Omental fat pad (tissue), 4 donors: ENCODE measurements around the gene PHYKPL. TPM values are rescaled to one million over a fixed set of nuclear protein-coding genes. Genes with fewer than 3 reads are reported as not detected.

Experiments
- ATAC-seq: fragments of 150-250 bp; one replicate; pipeline ENCODE4 v1.9.1; 2016; ENCODE audit warnings: mild to moderate bottlenecking, moderate library complexity; ENCODE audit not compliant: low FRiP score
- DNase-seq: peaks from one replicate; pipeline ENCODE4 v3.0.0-alpha.2; 2019; ENCODE audit warnings: low spot score
- total RNA-seq, 4 donors: library from RNA; depleted of rRNA; stranded (reverse); fragments of >200 nt; gene quantifications; one replicate each; pipeline ENCODE4 v1.1.0, GENCODE V29; 2016
- TF ChIP-seq, protein P1 (sequence below), 3 donors: fragments of 450-650 bp; IDR thresholded peaks; one replicate each; pipeline ENCODE4 v1.5.1; 2016 to 2017; ENCODE audit warnings: antibody characterized with exemption in 3 of 3, mild to moderate bottlenecking in 3 of 3, moderate library complexity in 2 of 3

The PHYKPL gene
- total RNA-seq, 4 donors from 2014 or later: 62.3 to 104 (median 82.0) TPM

DNA sequence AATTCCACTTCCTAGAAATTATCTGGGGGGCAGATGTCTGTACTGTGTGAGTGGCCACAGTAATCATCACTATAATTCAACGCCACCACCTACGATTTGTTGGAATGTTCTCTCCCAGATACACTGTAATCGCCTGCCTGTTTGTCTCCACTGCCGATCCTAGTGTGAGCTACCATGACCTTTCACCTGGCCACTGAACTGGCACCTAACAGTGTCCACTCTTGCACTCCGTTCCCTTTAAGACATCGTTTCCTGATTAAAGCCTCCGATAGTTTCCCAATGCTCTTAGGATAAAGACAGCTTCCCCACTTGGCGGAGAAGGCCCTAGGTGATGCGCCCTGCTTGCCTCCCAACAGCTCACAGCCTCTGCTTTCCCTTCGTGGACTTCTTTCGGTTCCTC is 4.0 kb downstream of the PHYKPL start:
- DNase-seq (no peak), ATAC-seq (no peak)
- TF ChIP-seq, protein P1, sequence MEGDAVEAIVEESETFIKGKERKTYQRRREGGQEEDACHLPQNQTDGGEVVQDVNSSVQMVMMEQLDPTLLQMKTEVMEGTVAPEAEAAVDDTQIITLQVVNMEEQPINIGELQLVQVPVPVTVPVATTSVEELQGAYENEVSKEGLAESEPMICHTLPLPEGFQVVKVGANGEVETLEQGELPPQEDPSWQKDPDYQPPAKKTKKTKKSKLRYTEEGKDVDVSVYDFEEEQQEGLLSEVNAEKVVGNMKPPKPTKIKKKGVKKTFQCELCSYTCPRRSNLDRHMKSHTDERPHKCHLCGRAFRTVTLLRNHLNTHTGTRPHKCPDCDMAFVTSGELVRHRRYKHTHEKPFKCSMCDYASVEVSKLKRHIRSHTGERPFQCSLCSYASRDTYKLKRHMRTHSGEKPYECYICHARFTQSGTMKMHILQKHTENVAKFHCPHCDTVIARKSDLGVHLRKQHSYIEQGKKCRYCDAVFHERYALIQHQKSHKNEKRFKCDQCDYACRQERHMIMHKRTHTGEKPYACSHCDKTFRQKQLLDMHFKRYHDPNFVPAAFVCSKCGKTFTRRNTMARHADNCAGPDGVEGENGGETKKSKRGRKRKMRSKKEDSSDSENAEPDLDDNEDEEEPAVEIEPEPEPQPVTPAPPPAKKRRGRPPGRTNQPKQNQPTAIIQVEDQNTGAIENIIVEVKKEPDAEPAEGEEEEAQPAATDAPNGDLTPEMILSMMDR (IDR thresholded peaks at IDR 0.05): no peak

DNA sequence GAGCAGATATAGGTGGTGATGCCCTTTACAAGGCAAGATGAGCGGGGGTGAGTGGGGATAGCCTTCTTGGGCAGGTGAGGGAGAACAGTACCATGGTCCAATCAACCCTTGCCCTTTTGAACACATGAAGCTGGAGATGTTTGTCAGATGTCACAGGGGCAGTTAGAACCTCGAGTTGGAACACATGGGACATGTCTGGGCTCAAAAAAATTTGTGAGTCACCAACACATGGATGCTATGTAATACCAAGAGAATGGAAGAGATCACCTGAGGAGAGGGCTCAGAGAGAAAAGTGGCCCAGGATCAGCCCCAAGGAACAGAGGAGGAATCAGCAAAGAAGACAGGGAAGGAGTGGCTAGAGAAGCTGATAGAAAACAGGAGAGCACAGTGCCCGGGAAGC is 4.7 kb downstream of the PHYKPL start:
- DNase-seq (no peak), ATAC-seq (no peak)
- TF ChIP-seq, protein P1 (IDR thresholded peaks at IDR 0.05): no peak

DNA sequence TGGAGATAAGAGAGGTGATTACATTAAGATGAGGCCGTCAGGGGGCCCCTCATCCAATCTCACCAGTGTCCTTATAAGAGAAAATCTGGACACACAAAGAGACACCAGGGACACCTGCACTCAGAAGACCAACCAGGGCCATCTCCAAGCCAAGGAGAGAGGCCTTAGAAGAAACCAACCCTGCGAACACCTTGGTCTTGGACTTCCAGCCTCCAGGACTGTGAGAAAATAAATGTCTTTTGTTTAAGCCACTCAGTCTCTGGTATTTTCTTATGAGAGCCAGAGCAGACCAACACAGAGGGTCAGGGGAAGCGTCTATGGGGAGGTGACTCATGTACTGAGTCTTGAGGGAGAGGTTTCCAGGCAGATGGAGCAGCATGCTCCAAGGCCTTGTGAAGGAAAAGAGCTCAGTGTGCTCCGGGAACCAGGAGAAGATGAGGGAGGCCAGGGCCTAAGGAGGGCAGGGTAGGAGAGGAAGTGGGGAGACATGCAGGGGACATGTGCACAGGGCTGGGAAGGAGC is 5.4 kb downstream of the PHYKPL start:
- TF ChIP-seq, protein P1 (IDR thresholded peaks at IDR 0.05): no peak
- ATAC-seq: no peak
- no peak for DNase-seq

DNA sequence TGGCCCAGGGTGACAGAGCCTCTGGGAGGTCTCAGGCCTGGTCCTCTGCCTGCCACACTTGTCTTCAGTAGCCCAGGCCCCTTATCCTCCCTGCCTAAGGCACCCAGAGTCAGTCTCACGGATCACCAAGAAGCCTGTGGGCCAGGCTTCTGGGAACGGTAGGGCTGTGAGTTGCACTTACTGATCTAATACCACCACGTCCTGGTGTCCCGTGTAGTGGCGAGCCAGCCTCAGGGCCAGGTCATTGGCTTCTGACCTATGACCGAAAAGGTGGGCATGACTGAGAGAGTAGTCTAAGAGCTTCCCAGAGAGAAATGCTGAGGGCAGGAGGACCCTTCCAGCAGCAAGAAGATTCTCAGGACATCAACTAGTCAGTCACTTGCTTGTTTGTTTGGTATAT is 7.4 kb downstream of the PHYKPL start:
- TF ChIP-seq, protein P1 (IDR thresholded peaks at IDR 0.05): no peak
- DNase-seq (no peak), ATAC-seq (no peak)

DNA sequence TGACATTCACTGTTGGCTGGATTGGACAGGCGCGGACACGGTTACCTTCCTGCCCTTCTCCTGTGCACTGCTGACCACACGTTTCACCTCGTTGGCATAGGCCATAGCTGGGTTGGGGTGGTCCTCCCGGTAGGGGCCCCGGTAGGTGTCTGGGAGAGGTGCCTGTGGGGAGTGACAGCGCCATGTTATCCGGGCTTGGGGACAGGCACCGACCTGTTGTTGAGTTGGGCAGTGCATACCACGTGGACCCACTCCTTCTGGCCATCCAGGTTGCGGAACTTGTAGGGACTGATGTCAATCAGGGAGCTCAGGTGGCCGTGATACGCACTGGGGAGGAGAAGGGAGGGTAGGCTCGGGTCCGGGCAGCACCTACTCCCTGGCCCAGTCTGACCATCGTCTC is 8.2 kb downstream of the PHYKPL start:
- DNase-seq: no peak
- TF ChIP-seq, protein P1 (IDR thresholded peaks at IDR 0.05): no peak
- ATAC-seq: no peak

DNA sequence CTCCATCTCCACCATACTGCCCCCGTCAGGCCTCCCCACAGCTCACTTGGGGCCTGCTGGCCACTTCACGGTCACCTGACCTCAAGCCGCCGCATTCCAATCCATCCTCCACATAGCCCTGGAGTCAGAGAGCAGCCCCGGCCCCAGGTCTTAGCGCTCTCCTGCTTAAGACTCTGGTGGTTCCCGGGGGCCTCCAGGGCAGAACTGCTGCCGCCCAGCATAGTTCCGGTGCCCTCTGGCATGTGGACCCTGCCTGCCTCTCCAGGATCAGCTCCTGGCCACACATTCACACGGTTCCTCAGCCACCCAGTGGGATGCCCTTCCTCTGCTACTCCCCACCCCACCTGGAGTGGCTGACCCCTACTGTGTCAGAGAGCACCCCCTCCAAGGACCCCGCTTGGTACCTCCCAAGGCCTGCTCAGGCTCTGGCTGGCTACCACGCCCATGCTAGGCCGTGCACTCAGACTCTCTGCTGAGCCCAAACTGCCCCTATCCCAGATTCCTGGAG is 8.7 kb downstream of the PHYKPL start:
- TF ChIP-seq, protein P1 (IDR thresholded peaks at IDR 0.05): no peak
- DNase-seq (no peak), ATAC-seq (no peak)

DNA sequence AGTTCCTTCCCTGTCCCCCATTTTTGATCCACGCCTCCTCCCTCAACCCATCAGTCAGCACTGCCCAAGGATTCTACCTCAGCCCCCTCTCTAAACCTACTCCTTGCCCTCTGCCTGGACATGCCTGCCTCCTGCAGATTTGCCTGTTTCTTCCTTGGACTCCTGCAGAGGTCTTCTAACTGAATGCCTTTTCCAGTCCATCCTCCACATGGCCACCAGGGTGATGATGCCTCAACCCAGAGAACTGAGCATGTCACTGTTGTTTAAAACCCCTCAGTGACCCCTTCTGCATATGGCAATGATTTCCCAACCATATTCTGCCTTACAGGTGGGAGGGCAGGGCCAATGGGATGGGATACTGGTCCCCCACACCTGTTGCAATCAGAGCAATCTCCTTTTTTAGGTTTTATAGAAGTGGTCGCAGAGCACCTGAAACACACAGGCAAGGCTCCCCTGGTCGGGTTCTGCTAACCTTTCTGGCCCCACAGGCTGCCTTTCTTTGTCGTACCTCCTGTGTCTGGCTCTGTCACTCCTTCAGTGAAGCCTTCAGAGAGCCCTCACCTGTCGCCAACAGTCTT is 9.3 kb downstream of the PHYKPL start:
- TF ChIP-seq, protein P1 (IDR thresholded peaks at IDR 0.05): no peak
- no peak for ATAC-seq
- no peak for DNase-seq
